Mesenchymal stem cell (in vitro differentiated cells and primary cell): ENCODE measurements around the gene FAM180B.

ENCODE experiments used
- DNase-seq: peaks from one replicate; pipeline ENCODE4 v3.0.0-alpha.2; 2013
- H2AFZ ChIP-seq: one replicate; pipeline ENCODE4 v1.6.1; 2013; ENCODE audit warnings: low read depth, mild to moderate bottlenecking, control low read depth, inconsistent platforms, low read length, moderate library complexity
- H2AK5ac ChIP-seq: 2 replicates; pipeline ENCODE4 v1.6.1; 2013; ENCODE audit warnings: low read length, moderate library complexity, mild to moderate bottlenecking, inconsistent platforms; ENCODE audit not compliant: severe bottlenecking
- H2BK120ac ChIP-seq: one replicate; pipeline ENCODE4 v1.6.1; 2013; ENCODE audit warnings: low read depth, mild to moderate bottlenecking, inconsistent platforms, low read length, moderate library complexity
- H2BK12ac ChIP-seq, 2 experiments: one replicate each; pipeline ENCODE4 v1.6.1; 2013; ENCODE audit warnings: inconsistent platforms in 2 of 2, low read length in 2 of 2, mild to moderate bottlenecking in 2 of 2, moderate library complexity in 2 of 2, control low read depth in 1 of 2
- H2BK15ac ChIP-seq: one replicate; pipeline ENCODE4 v1.6.1; 2013; ENCODE audit warnings: mild to moderate bottlenecking, low read depth, inconsistent platforms; ENCODE audit not compliant: poor library complexity, severe bottlenecking
- H2BK5ac ChIP-seq: 2 replicates; pipeline ENCODE4 v1.6.1; 2013; ENCODE audit warnings: low read depth, mild to moderate bottlenecking, low read length, control low read depth, inconsistent platforms; ENCODE audit not compliant: poor library complexity, severe bottlenecking
- H3K14ac ChIP-seq, 2 experiments: one replicate each; pipeline ENCODE4 v1.6.1; 2013; ENCODE audit warnings: inconsistent platforms in 2 of 2, low read length in 2 of 2, control low read depth in 1 of 2, mild to moderate bottlenecking in 1 of 2, moderate library complexity in 1 of 2
- H3K18ac ChIP-seq, 2 experiments: one replicate each; pipeline ENCODE4 v1.6.1; 2013; ENCODE audit warnings: inconsistent platforms in 2 of 2, low read length in 2 of 2, control low read depth in 1 of 2, low read depth in 1 of 2, mild to moderate bottlenecking in 1 of 2
- H3K23ac ChIP-seq, 2 experiments: one replicate each; pipeline ENCODE4 v1.6.1; 2013; ENCODE audit warnings: inconsistent platforms in 2 of 2, low read length in 2 of 2, mild to moderate bottlenecking in 2 of 2, moderate library complexity in 2 of 2, control low read depth in 1 of 2
- H3K27ac ChIP-seq: 2 replicates; pipeline ENCODE4 v1.5.1; 2013; ENCODE audit warnings: mild to moderate bottlenecking, moderate library complexity, low read length, control low read depth, inconsistent platforms; ENCODE audit not compliant: poor library complexity, severe bottlenecking
- H3K27me3 ChIP-seq, 2 experiments: 2 replicates each; pipeline versions ENCODE4 v1.6.1 to v1.7.0; 2013; ENCODE audit warnings: low read length in 2 of 2, mild to moderate bottlenecking in 2 of 2, moderate library complexity in 2 of 2, control low read depth in 1 of 2, inconsistent platforms in 1 of 2; ENCODE audit not compliant: control insufficient read depth in 1 of 2, insufficient read depth in 1 of 2
- H3K36me3 ChIP-seq, 2 experiments: 2 replicates each; pipeline versions ENCODE4 v1.6.1 to v1.7.0; 2013; ENCODE audit warnings: low read length in 2 of 2, control low read depth in 1 of 2, inconsistent platforms in 1 of 2, low read depth in 1 of 2, mild to moderate bottlenecking in 1 of 2; ENCODE audit not compliant: insufficient read depth in 2 of 2, control insufficient read depth in 1 of 2
- H3K4ac ChIP-seq, 2 experiments: one replicate each; pipeline ENCODE4 v1.6.1; 2013; ENCODE audit warnings: inconsistent platforms in 2 of 2, low read length in 2 of 2, mild to moderate bottlenecking in 2 of 2, moderate library complexity in 2 of 2, control low read depth in 1 of 2, low read depth in 1 of 2
- H3K4me1 ChIP-seq: 2 replicates; pipeline ENCODE4 v1.6.1; 2013; ENCODE audit warnings: low read depth, low read length, control low read depth; ENCODE audit not compliant: control insufficient read depth, insufficient read depth
- H3K4me2 ChIP-seq: 2 replicates; pipeline ENCODE4 v1.6.1; 2013; ENCODE audit warnings: low read length, mild to moderate bottlenecking, inconsistent platforms; ENCODE audit not compliant: poor library complexity, severe bottlenecking
- H3K4me3 ChIP-seq, 2 experiments: 2 replicates each; pipeline versions ENCODE4 v1.5.1 to v1.7.0; 2013; ENCODE audit warnings: low read length in 2 of 2, mild to moderate bottlenecking in 2 of 2, control low read depth in 1 of 2, low read depth in 1 of 2; ENCODE audit not compliant: insufficient read depth in 1 of 2
- H3K79me1 ChIP-seq: replicated peaks from 2 replicates; pipeline ENCODE4 v1.6.1; 2013; ENCODE audit warnings: mild to moderate bottlenecking, control low read depth, low read length, inconsistent platforms; ENCODE audit not compliant: poor library complexity, severe bottlenecking
- H3K9ac ChIP-seq: 2 replicates; pipeline ENCODE4 v1.7.0; 2013; ENCODE audit warnings: mild to moderate bottlenecking, low read length, moderate library complexity
- H3K9me3 ChIP-seq: 2 replicates; pipeline ENCODE4 v1.7.0; 2013; ENCODE audit warnings: mild to moderate bottlenecking, low read length; ENCODE audit not compliant: control insufficient read depth
- H4K8ac ChIP-seq: one replicate; pipeline ENCODE4 v1.6.1; 2013; ENCODE audit warnings: inconsistent platforms, mild to moderate bottlenecking, low read length, moderate library complexity
- H4K91ac ChIP-seq: one replicate; pipeline ENCODE4 v1.6.1; 2013; ENCODE audit warnings: mild to moderate bottlenecking, low read length, inconsistent platforms
- WGBS: methylation state at CpG from one replicate; pipeline ENCODE4 v1.1.7; 2013; ENCODE audit warnings: mixed read lengths; 5-methylcytosine and 5-hydroxymethylcytosine counted together

FAM180B gene

DNA sequence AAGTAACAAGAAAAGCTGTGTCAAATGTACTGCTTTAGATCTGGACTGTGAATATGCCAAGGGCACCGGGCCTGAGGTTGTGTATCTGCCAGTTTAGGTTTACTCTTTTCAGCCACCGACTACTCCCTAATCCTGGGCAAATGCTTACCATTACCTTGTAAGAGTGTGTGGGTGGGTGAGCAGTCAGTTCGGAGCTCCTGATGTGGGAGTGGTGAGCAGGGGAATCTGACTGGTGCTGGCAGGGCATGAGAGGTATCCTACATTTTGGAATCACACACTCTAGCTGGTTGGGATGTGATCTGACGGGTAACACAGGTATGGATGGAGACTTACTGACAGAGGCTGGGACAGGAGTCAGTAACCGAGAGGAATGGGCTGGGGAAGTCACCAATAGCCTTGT, 2.6 kb upstream of the FAM180B start:
- no peak overlapping the region for H3K9ac ChIP-seq
- no peak overlapping the region for H3K4me2 ChIP-seq
- H3K9me3 ChIP-seq = no peaks in the 10 kb centered on the region
- H2BK15ac ChIP-seq = no peak overlapping the region
- no peak overlapping the region for H3K14ac ChIP-seq
- H3K79me1 ChIP-seq = peaks cover 12% of the 10 kb centered on the region
- H2AK5ac ChIP-seq = no peak overlapping the region
- no peak overlapping the region for H3K18ac ChIP-seq
- no peak overlapping the region for H2BK12ac ChIP-seq
- H3K36me3 ChIP-seq = peaks cover 45 to 49% of the 10 kb centered on the region in 2 experiments
- no peak overlapping the region for H2BK5ac ChIP-seq
- no peak overlapping the region for H4K91ac ChIP-seq
- no peak overlapping the region for H3K27ac ChIP-seq
- H3K4me3 ChIP-seq = no peak overlapping the region
- no peak overlapping the region for H4K8ac ChIP-seq
- no peak overlapping the region for H3K23ac ChIP-seq
- H3K4me1 ChIP-seq = peaks cover 2% of the 10 kb centered on the region
- 95% methylated on average over 5 of the region's 5 CpGs for WGBS
- H3K4ac ChIP-seq = no peak overlapping the region
- DNase-seq = no peak
- no peak overlapping the region for H2AFZ ChIP-seq
- no peak overlapping the region for H2BK120ac ChIP-seq
- H3K27me3 ChIP-seq = no peaks in the 10 kb centered on the region

- H3K9me3 ChIP-seq = no peaks in the 10 kb centered on the region
- no peak overlapping the region for H2AK5ac ChIP-seq
- H3K27ac ChIP-seq = no peak overlapping the region
- peaks cover 30 to 46% of the 10 kb centered on the region in 2 experiments for H3K36me3 ChIP-seq
- H3K4me1 ChIP-seq = peaks cover 7% of the 10 kb centered on the region
- H3K4me3 ChIP-seq = peak overlapping the region in 1 of 2 experiments; percentile 47
- H3K14ac ChIP-seq = no peak overlapping the region
- no peak overlapping the region for H3K4me2 ChIP-seq
- no peak overlapping the region for H3K23ac ChIP-seq
- no peak overlapping the region for H2AFZ ChIP-seq
- H2BK5ac ChIP-seq = no peak overlapping the region
- H3K27me3 ChIP-seq = peaks cover 2 to 7% of the 10 kb centered on the region in 2 experiments
- H4K8ac ChIP-seq = no peak overlapping the region
- H3K9ac ChIP-seq = peak overlapping the region; percentile 49
- H3K18ac ChIP-seq = no peak overlapping the region
- DNase-seq = no peak
- H2BK12ac ChIP-seq = peak overlapping the region in 1 of 2 experiments; percentile 12
- H2BK120ac ChIP-seq = no peak overlapping the region
- H4K91ac ChIP-seq = no peak overlapping the region
- H3K79me1 ChIP-seq = peaks cover 2% of the 10 kb centered on the region
- no peak overlapping the region for H2BK15ac ChIP-seq
- 91% methylated on average over 5 of the region's 6 CpGs for WGBS
- no peak overlapping the region for H3K4ac ChIP-seq
These were observed 700 bp downstream of the FAM180B start for GRCh38 chr11:47587039-47587716.

- Histone ChIP-seq H3K4ac (no peak overlapping the region), H3K23ac (no peak overlapping the region), H3K4me2 (no peak overlapping the region), H2BK120ac (no peak overlapping the region), H3K27ac (no peak overlapping the region), H3K18ac (no peak overlapping the region), H3K14ac (no peak overlapping the region), H2BK12ac (no peak overlapping the region), H2BK5ac (no peak overlapping the region), H3K27me3 (peaks cover 8 to 13% of the 10 kb centered on the region in 2 experiments), H4K91ac (no peak overlapping the region), H3K9ac (no peak overlapping the region), H4K8ac (no peak overlapping the region), H3K79me1 (no peaks in the 10 kb centered on the region), H3K4me3 (peak overlapping the region in 1 of 2 experiments; percentile 47), H3K36me3 (peaks cover 23 to 39% of the 10 kb centered on the region in 2 experiments), H2BK15ac (no peak overlapping the region), H2AFZ (no peak overlapping the region), H3K9me3 (no peaks in the 10 kb centered on the region), H2AK5ac (no peak overlapping the region), H3K4me1 (peaks cover 8% of the 10 kb centered on the region)
- WGBS = 88% methylated on average over 14 of the region's 14 CpGs
- DNase-seq = no peak
These were observed 1.3 kb downstream of the FAM180B start for GRCh38 chr11:47587723-47588326.

GRCh38 chr11:47589118-47589517, 2.6 kb downstream of the FAM180B start:
- Histone ChIP-seq H2BK15ac (peak overlapping the region; percentile 33), H3K4ac (no peak overlapping the region), H3K4me3 (no peak overlapping the region), H2BK12ac (no peak overlapping the region), H3K23ac (no peak overlapping the region), H3K14ac (no peak overlapping the region), H3K27ac (no peak overlapping the region), H3K9me3 (no peaks in the 10 kb centered on the region), H4K91ac (no peak overlapping the region), H2BK5ac (no peak overlapping the region), H3K27me3 (peaks cover 21 to 26% of the 10 kb centered on the region in 2 experiments), H2BK120ac (no peak overlapping the region), H3K18ac (no peak overlapping the region), H2AFZ (no peak overlapping the region), H2AK5ac (no peak overlapping the region), H3K36me3 (peaks cover 10 to 26% of the 10 kb centered on the region in 2 experiments), H3K79me1 (no peaks in the 10 kb centered on the region), H4K8ac (no peak overlapping the region), H3K4me2 (no peak overlapping the region), H3K4me1 (peaks cover 16% of the 10 kb centered on the region), H3K9ac (no peak overlapping the region)
- WGBS = 96% methylated on average over 7 of the region's 11 CpGs
- DNase-seq = no peak
